Effector memory CD8-positive, alpha-beta T cell (primary cell): Measurements from ENCODE around the gene IFITM1.
"Not testable (repeated sequence)": the region's sequence is repeated elsewhere in the genome, so short reads cannot be mapped to it uniquely, and the experiment has no call there.

ENCODE experiments used
- ATAC-seq: fragments of 150-1000 bp; cut with Tn5 transposase; replicated peaks from 2 replicates; pipeline ENCODE4 v1.10.0; 2021; ENCODE audit warnings: mild to moderate bottlenecking, moderate library complexity
- DNase-seq, 3 experiments: peaks; one replicate each; pipeline ENCODE4 v3.0.0; 2021
- H3K27ac Mint-ChIP-seq, 2 donors: one replicate each; pipeline ENCODE4 v1.8.0; 2022; ENCODE audit warnings: mild to moderate bottlenecking in 2 of 2, mixed read lengths in 2 of 2, moderate library complexity in 2 of 2
- H3K27me3 Mint-ChIP-seq, 2 donors: one replicate each; pipeline ENCODE4 v1.8.0; 2022; ENCODE audit warnings: mixed read lengths in 2 of 2
- H3K36me3 Mint-ChIP-seq: one replicate; pipeline ENCODE4 v1.8.0; 2022; ENCODE audit warnings: mild to moderate bottlenecking, moderate library complexity, mixed read lengths; ENCODE audit not compliant: insufficient read depth
- H3K4me1 Mint-ChIP-seq, 2 donors: one replicate each; pipeline ENCODE4 v1.8.0; 2022; ENCODE audit warnings: low read depth in 2 of 2, mixed read lengths in 2 of 2
- H3K4me3 Mint-ChIP-seq, 2 donors: one replicate each; pipeline ENCODE4 v1.8.0; 2022; ENCODE audit warnings: mild to moderate bottlenecking in 2 of 2, mixed read lengths in 2 of 2, moderate library complexity in 2 of 2
- H3K9me3 Mint-ChIP-seq, 2 donors: one replicate each; pipeline ENCODE4 v1.8.0; 2022; ENCODE audit warnings: mixed read lengths in 2 of 2
- total RNA-seq, 9 experiments: gene quantifications; one replicate each; lab custom pipeline; 2026; lab: John Stamatoyannopoulos, UW

IFITM1 gene
- 11.2 to 66.1 (median 24.6) reads per million in 9 experiments for total RNA-seq

GRCh38 chr11:313787-314553, at the start of gene IFITM1:
Gene IFITM1, plus strand, starts transcription at chr11:314040. Its CDS starts 131 bp downstream, at chr11:314171.
- H3K9me3 Mint-ChIP-seq, result no peaks in the 10 kb centered on the region
- H3K36me3 Mint-ChIP-seq, result peaks cover 52% of the 10 kb centered on the region
- H3K4me1 Mint-ChIP-seq, result peaks cover 45 to 49% of the 10 kb centered on the region in 2 donors
- ATAC-seq (peak; percentile 65), DNase-seq (peak; percentile 59 to 62 (median 62))
- H3K4me3 Mint-ChIP-seq, result peak within 1 kb of the TSS; percentile 95 to 97
- peak within 1 kb of the TSS; percentile 96 to 97 for H3K27ac Mint-ChIP-seq
- H3K27me3 Mint-ChIP-seq, result no peaks in the 10 kb centered on the region

GRCh38 chr11:266676-267439, 47.0 kb upstream of the IFITM1 start:
- no peaks in the 10 kb centered on the region for H3K27me3 Mint-ChIP-seq
- H3K9me3 Mint-ChIP-seq, result no peaks in the 10 kb centered on the region
- peak overlapping the region; percentile 92 to 93 for H3K27ac Mint-ChIP-seq
- peaks cover 28% of the 10 kb centered on the region in 2 donors for H3K4me1 Mint-ChIP-seq
- H3K4me3 Mint-ChIP-seq, result peak overlapping the region; percentile 89 to 92
- H3K36me3 Mint-ChIP-seq, result peaks cover 35% of the 10 kb centered on the region
- DNase-seq (peak in 1 of 3 experiments; percentile 42), ATAC-seq (peak; percentile 37)

- ATAC-seq (peak; percentile 30), DNase-seq (peak in 1 of 3 experiments; percentile 56)
- peak overlapping the region; percentile 92 to 93 for H3K27ac Mint-ChIP-seq
- no peaks in the 10 kb centered on the region for H3K9me3 Mint-ChIP-seq
- H3K4me3 Mint-ChIP-seq, result peak overlapping the region; percentile 89 to 92
- no peaks in the 10 kb centered on the region for H3K27me3 Mint-ChIP-seq
- peaks cover 27 to 30% of the 10 kb centered on the region in 2 donors for H3K4me1 Mint-ChIP-seq
- peaks cover 35% of the 10 kb centered on the region for H3K36me3 Mint-ChIP-seq
Observed at GRCh38 chr11:267491-267994, 46.3 kb upstream of the IFITM1 start.

GRCh38 chr11:268716-269145, 45.1 kb upstream of the IFITM1 start:
- Mint-ChIP-seq H3K4me3 (peak overlapping the region; percentile 89 to 92), H3K4me1 (peaks cover 27 to 30% of the 10 kb centered on the region in 2 donors), H3K36me3 (peaks cover 35% of the 10 kb centered on the region), H3K27ac (peak overlapping the region; percentile 92 to 93)
- not testable (repeated sequence) for H3K27me3 Mint-ChIP-seq, H3K9me3 Mint-ChIP-seq
- ATAC-seq (peak; percentile 56), DNase-seq (peak in 2 of 3 experiments; percentile 57)

- Mint-ChIP-seq H3K4me1 (peaks cover 27 to 30% of the 10 kb centered on the region in 2 donors), H3K36me3 (peaks cover 35% of the 10 kb centered on the region), H3K27ac (peak overlapping the region; percentile 92 to 93), H3K27me3 (no peaks in the 10 kb centered on the region), H3K9me3 (no peaks in the 10 kb centered on the region), H3K4me3 (peak overlapping the region; percentile 89 to 92)
- peak; percentile 71 for ATAC-seq
- peak in 1 of 3 experiments; percentile 65 for DNase-seq
Observed at GRCh38 chr11:269146-269890, 44.5 kb upstream of the IFITM1 start.

DNA sequence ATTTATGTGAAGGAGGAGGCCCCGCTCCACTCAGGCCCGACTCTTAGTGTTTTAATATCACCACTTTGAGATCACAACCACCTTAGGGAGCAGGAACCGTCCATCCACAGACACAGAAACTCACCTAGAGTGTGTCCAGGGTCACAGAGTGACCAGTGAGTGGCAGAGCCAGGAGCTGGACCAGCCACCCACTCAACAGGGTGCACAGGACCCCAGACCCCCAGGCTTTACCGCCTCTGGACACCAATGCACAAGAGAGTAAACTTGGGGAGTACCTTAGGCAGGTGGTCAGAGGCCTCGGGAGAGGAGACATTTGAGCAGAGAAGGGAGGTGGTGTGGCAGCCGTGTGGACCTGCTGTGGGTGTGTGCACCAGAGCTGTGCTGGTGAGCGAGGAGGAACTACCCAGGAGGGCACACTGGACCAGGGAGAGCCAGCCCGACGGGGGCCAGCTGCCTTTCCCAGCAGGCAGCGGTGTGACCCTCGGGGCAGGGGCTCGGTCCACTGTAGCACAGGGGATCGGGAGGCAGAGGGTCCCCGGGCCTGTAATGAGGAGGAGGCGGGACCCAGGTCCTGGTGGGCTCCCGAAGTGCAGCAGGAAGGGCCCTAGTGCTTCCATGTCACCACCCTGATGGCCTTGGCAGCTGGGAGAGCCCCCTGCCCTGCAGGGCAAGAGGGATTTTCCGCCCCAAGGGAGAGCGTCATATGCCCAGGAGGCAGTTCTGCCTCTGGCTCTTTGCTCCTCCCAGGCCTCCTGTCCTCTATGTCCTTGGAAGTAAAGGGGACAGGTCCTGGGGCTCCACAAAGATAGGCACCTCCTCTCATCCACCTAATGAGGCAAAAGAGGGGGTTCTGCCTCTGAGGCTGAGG, 43.2 kb upstream of the IFITM1 start:
- Mint-ChIP-seq H3K9me3 (no peaks in the 10 kb centered on the region), H3K4me3 (no peak overlapping the region), H3K36me3 (peaks cover 32% of the 10 kb centered on the region), H3K4me1 (peaks cover 27 to 30% of the 10 kb centered on the region in 2 donors), H3K27me3 (no peaks in the 10 kb centered on the region), H3K27ac (peak overlapping the region in 1 of 2 donors; percentile 92)
- DNase-seq, result no peak
- ATAC-seq, result no peak

DNA sequence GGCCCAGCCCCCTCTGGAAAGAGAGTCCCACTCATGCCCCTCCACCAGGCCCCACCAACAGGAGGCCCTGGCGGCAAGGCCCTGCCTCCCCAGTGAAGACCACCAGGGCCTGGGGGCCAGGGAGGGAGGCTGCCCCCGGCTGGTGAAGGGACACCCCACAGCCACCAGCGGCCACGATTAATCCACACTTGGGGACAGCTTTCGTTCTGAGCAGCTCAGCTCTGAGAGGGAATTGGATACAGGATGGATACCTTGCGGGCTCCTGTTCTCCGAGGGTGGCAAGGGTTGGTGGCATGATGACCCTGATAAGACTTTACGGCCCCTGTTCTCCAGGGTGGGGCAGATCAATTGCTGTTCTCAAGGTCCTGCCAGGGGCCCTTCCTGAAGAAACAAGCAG, 42.5 kb upstream of the IFITM1 start:
- DNase-seq (no peak), ATAC-seq (no peak)
- no peaks in the 10 kb centered on the region for H3K27me3 Mint-ChIP-seq
- no peak overlapping the region for H3K27ac Mint-ChIP-seq
- no peak overlapping the region for H3K4me3 Mint-ChIP-seq
- H3K4me1 Mint-ChIP-seq, result peaks cover 27 to 30% of the 10 kb centered on the region in 2 donors
- H3K36me3 Mint-ChIP-seq, result peaks cover 32% of the 10 kb centered on the region
- no peaks in the 10 kb centered on the region for H3K9me3 Mint-ChIP-seq

- DNase-seq, result no peak
- no peak for ATAC-seq
- Mint-ChIP-seq H3K9me3 (no peaks in the 10 kb centered on the region), H3K27ac (peak overlapping the region; percentile 62 to 65), H3K4me3 (no peak overlapping the region), H3K36me3 (peaks cover 24% of the 10 kb centered on the region), H3K4me1 (peaks cover 25 to 29% of the 10 kb centered on the region in 2 donors), H3K27me3 (no peaks in the 10 kb centered on the region)
Observed at GRCh38 chr11:272195-272930, 41.5 kb upstream of the IFITM1 start.

DNA sequence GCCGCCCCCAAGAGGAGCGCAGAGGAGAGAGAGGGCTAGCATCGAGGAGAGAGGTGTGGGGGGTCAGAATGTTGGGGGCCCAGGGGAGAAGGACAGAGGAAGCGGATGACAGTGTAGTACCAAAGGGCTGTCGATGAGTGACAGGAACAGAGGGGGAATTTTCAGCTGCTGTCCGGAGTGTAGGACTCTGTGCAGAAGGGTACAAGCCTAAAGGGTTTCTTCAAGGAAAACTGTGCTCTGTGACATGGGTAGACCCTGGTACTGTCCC, 41.0 kb upstream of the IFITM1 start:
- peaks cover 27 to 29% of the 10 kb centered on the region in 2 donors for H3K4me1 Mint-ChIP-seq
- no peaks in the 10 kb centered on the region for H3K9me3 Mint-ChIP-seq
- H3K36me3 Mint-ChIP-seq, result peaks cover 21% of the 10 kb centered on the region
- no peak for DNase-seq
- H3K4me3 Mint-ChIP-seq, result no peak overlapping the region
- H3K27ac Mint-ChIP-seq, result peak overlapping the region in 1 of 2 donors; percentile 65
- no peaks in the 10 kb centered on the region for H3K27me3 Mint-ChIP-seq
- no peak for ATAC-seq

DNA sequence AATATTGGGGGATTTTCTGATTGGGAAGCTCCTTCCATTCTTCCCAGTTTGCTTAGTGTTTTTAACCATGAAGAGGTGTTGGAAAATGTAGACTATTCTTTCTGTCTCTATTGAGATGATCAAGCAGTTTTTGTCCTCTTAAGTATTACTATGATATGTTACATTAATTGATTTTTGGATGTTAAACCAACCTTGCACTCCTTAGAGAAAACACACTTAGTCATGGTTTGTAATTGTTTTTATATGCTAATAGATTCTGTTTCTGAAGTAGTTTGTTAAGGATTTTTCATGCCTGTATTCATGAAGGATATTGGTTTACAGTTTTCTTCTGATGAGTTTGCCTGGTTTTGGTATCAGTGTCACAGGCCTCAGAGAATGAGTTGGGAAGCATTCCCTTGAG, 37.6 kb upstream of the IFITM1 start:
- no peak overlapping the region for H3K27ac Mint-ChIP-seq

DNA sequence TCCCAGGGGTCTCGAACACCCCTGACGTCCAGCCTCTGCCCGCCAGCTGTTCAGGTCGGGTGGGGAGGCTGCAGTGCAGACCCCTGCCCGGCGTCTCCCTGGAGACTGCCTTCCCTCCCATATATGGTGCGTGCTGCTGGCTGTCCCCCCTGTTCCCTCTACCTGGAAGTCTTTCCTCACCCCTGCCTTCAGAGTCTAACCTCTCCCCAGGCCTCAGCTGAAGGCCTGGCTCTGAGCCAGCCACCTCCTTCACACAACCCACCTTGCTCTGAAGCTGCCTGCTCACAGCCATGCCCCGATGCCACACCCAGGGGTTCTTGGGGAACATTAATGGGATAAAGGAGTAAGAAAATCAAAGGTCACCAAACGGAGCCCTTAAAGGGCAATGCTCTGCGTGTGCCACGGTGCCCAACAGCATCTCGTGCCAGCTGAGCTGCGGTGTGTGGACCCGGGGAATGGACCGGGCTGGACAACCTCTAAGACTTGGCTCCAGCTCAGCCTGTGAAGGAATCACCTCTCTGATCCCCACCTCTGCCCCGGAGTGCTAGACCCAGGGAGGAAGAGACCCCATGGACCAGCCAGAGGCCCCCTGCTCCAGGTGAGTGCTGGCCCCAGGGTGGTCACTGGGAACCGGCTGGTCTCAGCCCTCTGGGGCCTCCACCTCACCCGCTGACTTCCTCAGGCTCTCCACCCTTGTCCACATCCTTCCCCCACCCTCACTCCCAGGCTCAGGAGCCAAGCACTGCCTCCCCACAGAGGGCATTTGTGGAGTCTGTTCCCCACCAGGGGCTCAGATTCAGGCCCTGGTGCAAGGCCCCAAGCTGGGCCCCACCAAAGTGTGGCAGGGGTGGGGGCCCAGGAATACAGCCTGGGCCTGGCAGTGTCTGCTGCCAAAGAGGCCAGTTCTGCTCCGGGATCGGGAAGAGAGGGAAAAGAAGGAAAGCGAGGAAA, 35.6 kb upstream of the IFITM1 start, which contains the start of gene NLRP6:
Gene NLRP6 (plus strand): TSS at position 407 of the 951 bp plus-strand sequence. CDS start 163 bp downstream, at position 570.
- no peaks in the 10 kb centered on the region for H3K36me3 Mint-ChIP-seq
- H3K9me3 Mint-ChIP-seq, result no peaks in the 10 kb centered on the region
- H3K27me3 Mint-ChIP-seq, result peaks cover 7 to 26% of the 10 kb centered on the region in 2 donors
- peaks cover 31 to 35% of the 10 kb centered on the region in 2 donors for H3K4me1 Mint-ChIP-seq
- H3K4me3 Mint-ChIP-seq, result peak within 1 kb of the TSS; percentile 83 to 87
- ATAC-seq (no peak), DNase-seq (no peak)
- H3K27ac Mint-ChIP-seq, result peak within 1 kb of the TSS in 1 of 2 donors; percentile 38

More for the DNA sequence above, 37.6 kb upstream of the IFITM1 start:
- no peak overlapping the region for H3K4me3 Mint-ChIP-seq
- DNase-seq, result no peak
- H3K36me3 Mint-ChIP-seq, result no peaks in the 10 kb centered on the region
- peaks cover 0 to 6% of the 10 kb centered on the region in 2 donors for H3K27me3 Mint-ChIP-seq
- peaks cover 17 to 21% of the 10 kb centered on the region in 2 donors for H3K4me1 Mint-ChIP-seq
- no peak for ATAC-seq
- no peaks in the 10 kb centered on the region for H3K9me3 Mint-ChIP-seq
